Stimulated activated CD8-positive, alpha-beta memory T cell treated with anti-CD3 and anti-CD28 coated beads, Interleukin-12 subunit alpha, Interleukin-12 subunit beta, amount 100 ng/mL, for 24 hours (primary cell): Measurements from ENCODE around the gene PYGM.

ENCODE experiments used
- DNase-seq: peaks from one replicate; pipeline ENCODE4 v3.0.0-alpha.2; 2020; ENCODE audit errors: extremely low read depth

The PYGM gene

GRCh38 chr11:64759722-64760719, at the start of gene PYGM:
TSS of gene PYGM (minus strand) at chr11:64759974. CDS start at chr11:64759898, 76 bp downstream.
- no peak for DNase-seq

- DNase-seq: no peak
Measured at GRCh38 chr11:64805481-64805880, 45.7 kb upstream of the PYGM start.

- DNase-seq: no peak
Measured at GRCh38 chr11:64804346-64805210, 44.8 kb upstream of the PYGM start.

- DNase-seq: no peak
Measured at GRCh38 chr11:64803846-64804345, 44.1 kb upstream of the PYGM start.

- peak; percentile 69 for DNase-seq
Measured at GRCh38 chr11:64803158-64803845, 43.5 kb upstream of the PYGM start, which contains the start of gene MAP4K2. TSS of gene MAP4K2 (minus strand) at chr11:64803214. CDS start at chr11:64803149, 65 bp downstream.

GRCh38 chr11:64802370-64803157, 42.8 kb upstream of the PYGM start:
- peak; percentile 7 for DNase-seq

GRCh38 chr11:64801561-64802369, 42.0 kb upstream of the PYGM start:
- DNase-seq: no peak

GRCh38 chr11:64801158-64801464, 41.3 kb upstream of the PYGM start:
- no peak for DNase-seq

- no peak for DNase-seq
Measured at GRCh38 chr11:64800303-64801157, 40.8 kb upstream of the PYGM start.

- no peak for DNase-seq
Measured at GRCh38 chr11:64799623-64800302, 40.0 kb upstream of the PYGM start.

- DNase-seq: no peak
Measured at GRCh38 chr11:64799256-64799622, 39.5 kb upstream of the PYGM start.

- DNase-seq: no peak
Measured at GRCh38 chr11:64796757-64797541, 37.2 kb upstream of the PYGM start.

- DNase-seq: no peak
Measured at GRCh38 chr11:64796047-64796756, 36.4 kb upstream of the PYGM start.

GRCh38 chr11:64794526-64794925, 34.8 kb upstream of the PYGM start:
- no peak for DNase-seq

GRCh38 chr11:64793271-64794160, 33.7 kb upstream of the PYGM start:
- no peak for DNase-seq

- DNase-seq: no peak
Measured at GRCh38 chr11:64792482-64792881, 32.7 kb upstream of the PYGM start.
